Endodermal cell (in vitro differentiated cells): ENCODE results near the gene CRYBG3. TPM values are rescaled to one million over a fixed set of nuclear protein-coding genes. Genes with fewer than 3 reads are reported as not detected.

Experiments
- DNase-seq: peaks from one replicate; pipeline ENCODE4 v3.0.0-alpha.2; 2017
- H3K27ac ChIP-seq: 2 replicates; pipeline ENCODE4 v1.5.1; 2013; ENCODE audit warnings: mild to moderate bottlenecking, low read depth, low read length, moderate library complexity
- H3K27me3 ChIP-seq: 2 replicates; pipeline ENCODE4 v1.6.1; 2013; ENCODE audit warnings: mild to moderate bottlenecking, low read length, moderate library complexity; ENCODE audit not compliant: insufficient read depth, control insufficient read depth, poor library complexity, severe bottlenecking
- H3K36me3 ChIP-seq: 2 replicates; pipeline ENCODE4 v1.7.0; 2013; ENCODE audit warnings: mild to moderate bottlenecking, low read length, moderate library complexity; ENCODE audit not compliant: control insufficient read depth, insufficient read depth
- H3K4me1 ChIP-seq: one replicate; pipeline ENCODE4 v1.7.0; 2013; ENCODE audit warnings: low read length; ENCODE audit not compliant: control insufficient read depth, insufficient read depth
- H3K4me3 ChIP-seq: 2 replicates; pipeline ENCODE4 v1.5.1; 2013; ENCODE audit warnings: mild to moderate bottlenecking, low read length, moderate library complexity
- H3K9ac ChIP-seq: 2 replicates; pipeline ENCODE4 v1.6.1; 2013; ENCODE audit warnings: mild to moderate bottlenecking, low read length, moderate library complexity; ENCODE audit not compliant: poor library complexity, severe bottlenecking; ENCODE audit errors: extremely low read depth
- H3K9me3 ChIP-seq: 2 replicates; pipeline ENCODE4 v1.6.1; 2013; ENCODE audit warnings: mild to moderate bottlenecking, low read length, moderate library complexity; ENCODE audit not compliant: control insufficient read depth
- H3K27ac Mint-ChIP-seq: 2 replicates; pipeline ENCODE4 v1.8.0; 2020; ENCODE audit warnings: mixed read lengths
- H3K27me3 Mint-ChIP-seq: 2 replicates; pipeline ENCODE4 v1.8.0; 2021; ENCODE audit warnings: mild to moderate bottlenecking, mixed read lengths; ENCODE audit not compliant: insufficient read depth
- H3K36me3 Mint-ChIP-seq: 2 replicates; pipeline ENCODE4 v1.8.0; 2020; ENCODE audit warnings: low read depth, mixed read lengths
- H3K4me1 Mint-ChIP-seq: 2 replicates; pipeline ENCODE4 v1.8.0; 2020; ENCODE audit warnings: mixed read lengths
- H3K4me3 Mint-ChIP-seq: 2 replicates; pipeline ENCODE4 v1.8.0; 2020; ENCODE audit warnings: mild to moderate bottlenecking, moderate library complexity, mixed read lengths
- H3K9me3 Mint-ChIP-seq: 2 replicates; pipeline ENCODE4 v1.8.0; 2020; ENCODE audit warnings: mild to moderate bottlenecking, mixed read lengths
- WGBS, 2 experiments: methylation state at CpG; one replicate each; pipeline versions ENCODE4 v1.1.5 to v1.1.7; 2013; ENCODE audit warnings: missing lambda C conversion rate in 2 of 2, mixed read lengths in 1 of 2; ENCODE audit not compliant: insufficient coverage in 1 of 2, insufficient read length in 1 of 2; 5-methylcytosine and 5-hydroxymethylcytosine counted together
- total RNA-seq, 2 donors: library from RNA; stranded (reverse); fragmentation: NEBNext Ultra II Directional in 1 of 2; extraction: Animal tissue kit (Norgen Biotek cat#: 25700) in 1 of 2; gene quantifications; 2 replicates in 1 of 2; 3 replicates in 1 of 2; pipeline ENCODE4 v1.2.1, GENCODE V29; 2021
- TF ChIP-seq, protein P1 (sequence below): fragments of 200-600 bp; sonication (generic); conservative IDR thresholded peaks from 2 replicates; pipeline ENCODE4 v1.5.0; 2021; ENCODE audit warnings: antibody characterized with exemption, mild to moderate bottlenecking

Gene CRYBG3
- total RNA-seq, 2 donors from 2014 or later: 9.7 to 10.8 TPM

DNA sequence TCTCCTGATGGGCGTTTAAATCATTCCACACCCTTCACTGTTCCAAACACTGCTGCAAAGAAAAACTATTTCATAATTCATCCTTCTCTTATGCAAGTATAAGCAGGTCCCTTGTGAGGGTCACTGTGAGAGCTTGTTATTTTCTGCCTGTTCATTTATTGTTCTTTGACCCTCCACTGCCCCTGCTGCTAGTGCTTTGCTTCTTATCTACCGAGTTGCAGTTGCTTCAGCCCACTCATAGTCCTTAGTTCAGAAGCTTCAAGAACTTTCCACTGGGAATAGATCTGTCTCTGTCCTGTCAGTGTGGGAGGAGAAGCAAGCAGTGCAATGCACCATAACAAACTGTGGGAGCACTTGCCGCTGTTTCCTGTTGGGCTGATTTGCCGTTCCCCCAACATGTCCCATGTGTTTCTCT, 110.6 kb downstream of the CRYBG3 start:
- H3K9ac ChIP-seq: no peak overlapping the region
- no peaks in the 10 kb centered on the region for H3K27me3 Mint-ChIP-seq
- H3K36me3 ChIP-seq: no peaks in the 10 kb centered on the region
- no peaks in the 10 kb centered on the region for H3K9me3 Mint-ChIP-seq
- no peak overlapping the region for H3K27ac Mint-ChIP-seq
- H3K27me3 ChIP-seq: no peaks in the 10 kb centered on the region
- H3K36me3 Mint-ChIP-seq: peaks cover 10% of the 10 kb centered on the region
- no peak overlapping the region for H3K27ac ChIP-seq
- DNase-seq: no peak
- TF ChIP-seq, protein P1, sequence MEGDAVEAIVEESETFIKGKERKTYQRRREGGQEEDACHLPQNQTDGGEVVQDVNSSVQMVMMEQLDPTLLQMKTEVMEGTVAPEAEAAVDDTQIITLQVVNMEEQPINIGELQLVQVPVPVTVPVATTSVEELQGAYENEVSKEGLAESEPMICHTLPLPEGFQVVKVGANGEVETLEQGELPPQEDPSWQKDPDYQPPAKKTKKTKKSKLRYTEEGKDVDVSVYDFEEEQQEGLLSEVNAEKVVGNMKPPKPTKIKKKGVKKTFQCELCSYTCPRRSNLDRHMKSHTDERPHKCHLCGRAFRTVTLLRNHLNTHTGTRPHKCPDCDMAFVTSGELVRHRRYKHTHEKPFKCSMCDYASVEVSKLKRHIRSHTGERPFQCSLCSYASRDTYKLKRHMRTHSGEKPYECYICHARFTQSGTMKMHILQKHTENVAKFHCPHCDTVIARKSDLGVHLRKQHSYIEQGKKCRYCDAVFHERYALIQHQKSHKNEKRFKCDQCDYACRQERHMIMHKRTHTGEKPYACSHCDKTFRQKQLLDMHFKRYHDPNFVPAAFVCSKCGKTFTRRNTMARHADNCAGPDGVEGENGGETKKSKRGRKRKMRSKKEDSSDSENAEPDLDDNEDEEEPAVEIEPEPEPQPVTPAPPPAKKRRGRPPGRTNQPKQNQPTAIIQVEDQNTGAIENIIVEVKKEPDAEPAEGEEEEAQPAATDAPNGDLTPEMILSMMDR: no peak
- H3K4me3 Mint-ChIP-seq: no peak overlapping the region
- 85 to 86% methylated on average over 3 to 4 of the region's 4 CpGs for WGBS, 2 experiments
- H3K9me3 ChIP-seq: no peaks in the 10 kb centered on the region
- no peak overlapping the region for H3K4me3 ChIP-seq
- no peaks in the 10 kb centered on the region for H3K4me1 Mint-ChIP-seq
- H3K4me1 ChIP-seq: no peaks in the 10 kb centered on the region

DNA sequence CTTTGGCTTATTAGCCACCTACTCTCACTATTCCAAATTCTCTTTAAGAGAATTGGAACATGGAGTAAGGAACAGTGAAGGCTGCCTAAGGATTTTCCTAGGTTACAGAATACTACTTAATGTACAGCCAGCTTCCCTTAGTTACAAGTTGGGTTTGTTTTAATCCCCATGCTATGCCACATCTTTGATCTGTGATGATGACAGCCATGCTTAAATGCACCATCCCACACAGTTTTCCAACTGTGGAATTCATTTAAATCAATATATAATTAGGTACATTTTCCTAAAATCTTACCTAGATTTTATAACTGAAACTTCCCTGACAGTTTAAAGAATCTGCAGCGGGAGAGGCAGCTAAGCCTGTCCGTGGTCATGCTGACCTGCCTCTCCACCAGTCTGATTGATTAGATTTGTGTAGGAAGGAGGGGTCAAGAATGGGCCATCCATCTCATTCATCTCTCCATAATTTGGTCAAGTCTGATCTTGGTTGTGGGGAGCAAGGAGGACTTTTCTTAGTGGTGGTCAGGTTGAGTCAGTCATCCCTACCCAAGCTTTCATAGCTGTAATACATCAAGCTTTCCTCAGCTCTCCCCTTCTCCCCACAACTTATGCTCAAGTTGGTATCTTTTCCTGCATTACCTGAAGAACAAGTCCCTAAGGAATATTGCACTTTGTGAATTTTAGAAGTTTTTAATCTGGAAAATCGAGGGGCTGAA, 113.3 kb downstream of the CRYBG3 start:
- peaks cover 8% of the 10 kb centered on the region for H3K36me3 Mint-ChIP-seq
- H3K27me3 ChIP-seq: no peaks in the 10 kb centered on the region
- 89% methylated on average over 1 to 3 of the region's 3 CpGs for WGBS, 2 experiments

DNA sequence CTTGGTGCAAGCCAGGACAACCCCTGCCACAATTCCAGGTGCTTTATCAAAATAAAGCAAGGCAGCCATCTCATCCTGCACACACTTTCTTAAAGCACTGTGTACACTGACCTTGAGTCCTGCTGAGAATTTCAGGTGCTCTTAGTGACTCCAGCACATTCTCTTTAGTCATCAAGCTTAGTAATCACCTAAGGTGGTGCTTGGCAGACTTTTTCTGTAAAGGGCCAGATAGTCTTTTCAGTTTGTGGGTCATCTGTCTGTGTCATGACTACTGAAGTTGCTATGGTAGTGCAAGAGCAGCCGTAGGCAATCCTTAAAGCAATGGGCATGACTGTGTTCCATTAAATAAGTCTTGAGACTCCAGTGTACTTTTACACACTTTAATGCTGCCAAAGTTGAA, 114.0 kb downstream of the CRYBG3 start:
- H3K27me3 Mint-ChIP-seq: no peaks in the 10 kb centered on the region
- no peaks in the 10 kb centered on the region for H3K36me3 ChIP-seq
- no peak overlapping the region for H3K9ac ChIP-seq
- H3K9me3 Mint-ChIP-seq: no peaks in the 10 kb centered on the region
- H3K9me3 ChIP-seq: no peaks in the 10 kb centered on the region
- peaks cover 7% of the 10 kb centered on the region for H3K36me3 Mint-ChIP-seq
- H3K27ac Mint-ChIP-seq: no peak overlapping the region
- H3K4me1 ChIP-seq: no peaks in the 10 kb centered on the region
- H3K4me3 ChIP-seq: no peak overlapping the region
- H3K27me3 ChIP-seq: no peaks in the 10 kb centered on the region
- no peaks in the 10 kb centered on the region for H3K4me1 Mint-ChIP-seq
- no peak overlapping the region for H3K27ac ChIP-seq
- DNase-seq: no peak
- WGBS, 2 experiments: 83 to 88% methylated on average over 1 of the region's 1 CpG
- TF ChIP-seq, protein P1: no peak
- no peak overlapping the region for H3K4me3 Mint-ChIP-seq

More for the DNA sequence above, 113.3 kb downstream of the CRYBG3 start:
- TF ChIP-seq, protein P1: no peak
- no peaks in the 10 kb centered on the region for H3K9me3 ChIP-seq
- H3K27ac ChIP-seq: no peak overlapping the region
- no peak overlapping the region for H3K9ac ChIP-seq
- Mint-ChIP-seq H3K4me3 (no peak overlapping the region), H3K4me1 (no peaks in the 10 kb centered on the region), H3K27me3 (no peaks in the 10 kb centered on the region), H3K9me3 (no peaks in the 10 kb centered on the region), H3K27ac (no peak overlapping the region)
- H3K4me3 ChIP-seq: no peak overlapping the region
- no peaks in the 10 kb centered on the region for H3K36me3 ChIP-seq
- no peak for DNase-seq
- no peaks in the 10 kb centered on the region for H3K4me1 ChIP-seq
